IgD-negative memory B cell (primary cell): ENCODE measurements around the gene KIR3DL3. TPM values are rescaled to one million over a fixed set of nuclear protein-coding genes. Genes with fewer than 3 reads are reported as not detected.

Experiments used
- polyA plus RNA-seq: library from polyadenylated mRNA; unstranded; fragments of 300-500 nt; fragmentation: Illumina TruSeq; gene quantifications from one replicate; pipeline ENCODE4 v1.2.3, GENCODE V29; 2021

The KIR3DL3 gene
- polyA plus RNA-seq, 1 donor from 2014 or later = not detected

Other genes starting within 250 kb of the KIR3DL3 start
- 0.99 TPM for gene LAIR2, start 221.6 kb upstream of the KIR3DL3 start, polyA plus RNA-seq
- 0.73 TPM for gene LILRA2, start 150.7 kb upstream of the KIR3DL3 start, polyA plus RNA-seq
- not detected for gene LILRA1, start 130.8 kb upstream of the KIR3DL3 start, polyA plus RNA-seq
- gene LILRB1, start 94.0 kb upstream of the KIR3DL3 start, polyA plus RNA-seq = 24.8 TPM
- 0.93 TPM for gene LILRB4, start 61.5 kb upstream of the KIR3DL3 start, polyA plus RNA-seq
- gene KIR2DL3, start 14.1 kb downstream of the KIR3DL3 start, polyA plus RNA-seq = 0.59 TPM
- 0.36 TPM for gene KIR2DL1, start 45.4 kb downstream of the KIR3DL3 start, polyA plus RNA-seq
- gene KIR2DL4, start 79.2 kb downstream of the KIR3DL3 start, polyA plus RNA-seq = not detected
- 1.1 TPM for gene KIR3DL1, start 92.0 kb downstream of the KIR3DL3 start, polyA plus RNA-seq
- 0.43 TPM for gene KIR2DS4, start 108.2 kb downstream of the KIR3DL3 start, polyA plus RNA-seq
- gene KIR3DL2, start 126.0 kb downstream of the KIR3DL3 start, polyA plus RNA-seq = 1.9 TPM
- 0.15 TPM for gene FCAR, start 149.8 kb downstream of the KIR3DL3 start, polyA plus RNA-seq
- 0.63 TPM for gene NCR1, start 181.7 kb downstream of the KIR3DL3 start, polyA plus RNA-seq
- gene NLRP7, start 223.1 kb downstream of the KIR3DL3 start, polyA plus RNA-seq = 1.4 TPM
- gene NLRP2, start 241.9 kb downstream of the KIR3DL3 start, polyA plus RNA-seq = 6.7 TPM